GM19240 (cell line): ENCODE measurements around the gene BCAR1.
"Not testable (repeated sequence)": the region's sequence is repeated elsewhere in the genome, so short reads cannot be mapped to it uniquely, and the experiment has no call there.

Experiments
- DNase-seq: peaks from one replicate; pipeline ENCODE4 v3.0.0; 2011; ENCODE audit warnings: low spot score; ENCODE audit not compliant: insufficient read length

BCAR1 gene

GRCh38 chr16:75205438-75205837 is 46.0 kb downstream of the BCAR1 start:
- DNase-seq, result not testable (repeated sequence)

- DNase-seq, result not testable (repeated sequence)
Measured at GRCh38 chr16:75204905-75205304, 46.5 kb downstream of the BCAR1 start.

- DNase-seq, result no peak
Measured at GRCh38 chr16:75204410-75204758, 47.0 kb downstream of the BCAR1 start.

- DNase-seq, result no peak
Measured at GRCh38 chr16:75203667-75204409, 47.6 kb downstream of the BCAR1 start.

GRCh38 chr16:75203096-75203495 is 48.3 kb downstream of the BCAR1 start:
- no peak for DNase-seq

- no peak for DNase-seq
Measured at GRCh38 chr16:75202069-75202590, 49.3 kb downstream of the BCAR1 start.

GRCh38 chr16:75198135-75198600 is 53.3 kb downstream of the BCAR1 start:
- no peak for DNase-seq

- no peak for DNase-seq
Measured at GRCh38 chr16:75197522-75198134, 53.8 kb downstream of the BCAR1 start.

- no peak for DNase-seq
Measured at GRCh38 chr16:75196836-75197235, 54.6 kb downstream of the BCAR1 start.

- no peak for DNase-seq
Measured at GRCh38 chr16:75195811-75196790, 55.3 kb downstream of the BCAR1 start.

- no peak for DNase-seq
Measured at GRCh38 chr16:75193730-75194444, 57.5 kb downstream of the BCAR1 start.

- DNase-seq, result no peak
Measured at GRCh38 chr16:75193265-75193650, 58.2 kb downstream of the BCAR1 start.

- no peak for DNase-seq
Measured at GRCh38 chr16:75192606-75193264, 58.7 kb downstream of the BCAR1 start.

GRCh38 chr16:75189638-75190245 is 61.7 kb downstream of the BCAR1 start:
- DNase-seq, result no peak

GRCh38 chr16:75188832-75189477 is 62.5 kb downstream of the BCAR1 start:
- no peak for DNase-seq

GRCh38 chr16:75181630-75182029 is 69.8 kb downstream of the BCAR1 start:
- DNase-seq, result no peak

- no peak for DNase-seq
Measured at GRCh38 chr16:75179208-75179607, 72.2 kb downstream of the BCAR1 start.
